Endothelial cell of umbilical vein (primary cell): Measurements from ENCODE around the gene MALAT1. TPM values are rescaled to one million over a fixed set of nuclear protein-coding genes. Genes with fewer than 3 reads are reported as not detected.

Source experiments
- BruUV-seq: library from RNA; stranded (reverse); fragments of 400-500 nt; replicated peaks from 2 replicates; lab custom pipeline; 2021; lab: Mats Ljungman, UMichigan
- CTCF ChIA-PET: fragments of 300-600, 350-600 bp; sonication (Branson Sonifier 250); formaldehyde crosslinking; loops from one replicate; lab custom pipeline; 2021; ENCODE audit warnings: antibody characterized with exemption, inconsistent platforms; lab: Charles Lee
- POLR2A ChIA-PET: fragments of 300-600, 350-600 bp; sonication (Branson Sonifier 250); formaldehyde crosslinking; loops from one replicate; lab custom pipeline; 2021; ENCODE audit warnings: antibody characterized with exemption, inconsistent platforms; lab: Charles Lee
- DNase-seq: peaks from one replicate; pipeline ENCODE4 v3.0.0-alpha.2; 2011; ENCODE audit warnings: low read depth, low spot score
- FAIRE-seq: peaks from 2 replicates; lab custom pipeline; 2011; peaks lifted over from hg19 to GRCh38; lab: Jason Lieb, UNC
- H2AFZ ChIP-seq: 2 replicates; pipeline ENCODE4 v1.6.0; 2012; ENCODE audit warnings: low read depth, low read length, control low read depth, inconsistent platforms
- H3K27ac ChIP-seq: 2 replicates; pipeline ENCODE4 v1.5.1; 2011; ENCODE audit warnings: low read depth, mild to moderate bottlenecking, control low read depth, low read length, moderate library complexity; ENCODE audit not compliant: insufficient read depth
- H3K27me3 ChIP-seq, 2 experiments: 2 replicates each; pipeline versions ENCODE4 v1.6.0 to v1.6.1; 2011; ENCODE audit warnings: low read length in 2 of 2, mixed read lengths in 1 of 2; ENCODE audit not compliant: control insufficient read depth in 2 of 2, insufficient read depth in 2 of 2
- H3K36me3 ChIP-seq, 2 experiments: 2 replicates in 1 of 2; 3 replicates in 1 of 2; pipeline ENCODE4 v1.5.1; 2011; ENCODE audit warnings: low read length in 2 of 2, mild to moderate bottlenecking in 1 of 2, moderate library complexity in 1 of 2; ENCODE audit not compliant: control insufficient read depth in 2 of 2, insufficient read depth in 2 of 2; ENCODE audit errors: extremely low read depth in 1 of 2
- H3K4me1 ChIP-seq: 3 replicates; pipeline ENCODE4 v1.5.1; 2011; ENCODE audit warnings: mild to moderate bottlenecking, low read length; ENCODE audit not compliant: control insufficient read depth, insufficient read depth; ENCODE audit errors: extremely low read depth
- H3K4me2 ChIP-seq: 2 replicates; pipeline ENCODE4 v1.6.1; 2011; ENCODE audit warnings: low read length, control low read depth, mixed read lengths; ENCODE audit not compliant: insufficient read depth
- H3K4me3 ChIP-seq, 3 experiments: fragments of 200-600 bp in 1 of 3; sonication (generic), shearing (Covaris generic) in 1 of 3; replicated peaks in 1 of 3; 2 replicates each; pipeline ENCODE4 v1.5.1; 2011 to 2016; ENCODE audit warnings: control low read depth in 3 of 3, low read length in 3 of 3, mild to moderate bottlenecking in 2 of 3, inconsistent platforms in 1 of 3, low read depth in 1 of 3, moderate library complexity in 1 of 3; ENCODE audit not compliant: insufficient read depth in 1 of 3
- H3K79me2 ChIP-seq: 2 replicates; pipeline ENCODE4 v1.6.0; 2012; ENCODE audit warnings: low read length, inconsistent platforms; ENCODE audit not compliant: control insufficient read depth, insufficient read depth
- H3K9ac ChIP-seq: replicated peaks from 2 replicates; pipeline ENCODE3; 2011; ENCODE audit warnings: low read length, control low read depth; ENCODE audit not compliant: insufficient read depth; ENCODE audit errors: extremely low read depth
- H3K9me1 ChIP-seq: replicated peaks from 3 replicates; pipeline ENCODE4 v1.6.0; 2011; ENCODE audit warnings: mild to moderate bottlenecking, low read length; ENCODE audit not compliant: control insufficient read depth, insufficient read depth; ENCODE audit errors: extremely low read depth
- H3K9me3 ChIP-seq: replicated peaks from 2 replicates; pipeline ENCODE4 v1.5.1; 2012; ENCODE audit warnings: low read length, inconsistent platforms; ENCODE audit not compliant: control insufficient read depth, insufficient read depth
- H4K20me1 ChIP-seq: replicated peaks from 2 replicates; pipeline ENCODE3; 2011; ENCODE audit warnings: mild to moderate bottlenecking, low read length; ENCODE audit not compliant: control insufficient read depth, insufficient read depth; ENCODE audit errors: extremely low read depth
- EZH2 ChIP-seq: IDR thresholded peaks from 2 replicates; pipeline ENCODE4 v1.6.1; 2012; ENCODE audit warnings: borderline replicate concordance, low read depth, mild to moderate bottlenecking, moderate library complexity, low read length, inconsistent platforms; ENCODE audit not compliant: severe bottlenecking
- JUN ChIP-seq: IDR thresholded peaks from 2 replicates; pipeline ENCODE4 v1.6.1; 2011; ENCODE audit warnings: borderline replicate concordance, low read depth; ENCODE audit not compliant: insufficient read length, insufficient read depth
- POLR2AphosphoS5 ChIP-seq: IDR thresholded peaks from 2 replicates; pipeline ENCODE4 v1.6.1; 2012; ENCODE audit warnings: low read depth, mild to moderate bottlenecking, control low read depth, low read length, moderate library complexity; ENCODE audit not compliant: insufficient read depth
- dilution Hi-C: fragments of 300-500 bp; cut with MboI; formaldehyde crosslinking; loops from one replicate; pipeline ENCODE4 v1.15.0; 2019; ENCODE audit warnings: low sequenced_read_pairs; ENCODE audit not compliant: extremely low pct_ligation_motif_present
- intact Hi-C: fragments of 100-400 bp; cut with micrococcal nuclease; formaldehyde crosslinking; loops from one replicate; pipeline ENCODE4 v1.10.0; 2022
- polyA plus RNA-seq, 4 experiments: library from polyadenylated mRNA; depleted of rRNA in 3 of 4; stranded (reverse) in 3 of 4; unstranded in 1 of 4; fragments of >200 nt; gene quantifications; 2 replicates each; pipeline versions ENCODE4 v1.2.1 to v1.2.3, GENCODE V29; 2011 to 2012; ENCODE audit warnings: missing spikeins in 1 of 4
- total RNA-seq: library from RNA; stranded (reverse); gene quantifications from 2 replicates; pipeline ENCODE4 v1.2.3, GENCODE V29; 2021
- TF ChIP-seq, protein P1 (sequence below), 2 donors: IDR thresholded peaks; 1 replicate in 1 of 2; 2 replicates in 1 of 2; pipeline ENCODE4 v1.5.1; 2011; ENCODE audit warnings: low read length in 2 of 2, mild to moderate bottlenecking in 2 of 2, moderate library complexity in 2 of 2, control low read depth in 1 of 2, inconsistent platforms in 1 of 2, low read depth in 1 of 2; ENCODE audit not compliant: insufficient read depth in 1 of 2; ENCODE audit errors: extremely low read depth in 1 of 2

The MALAT1 gene
- total and polyA plus RNA-seq, 2 donors (not counting 3 experiments of a cell fraction or from before 2014, with no cell fraction given), result 491 to 7,529 TPM

- Histone ChIP-seq H2AFZ (no peak overlapping the region), H4K20me1 (no peaks in the 10 kb centered on the region), H3K79me2 (no peaks in the 10 kb centered on the region), H3K9ac (no peak overlapping the region), H3K4me3 (no peak overlapping the region), H3K4me2 (no peak overlapping the region), H3K27me3 (no peaks in the 10 kb centered on the region), H3K36me3 (peaks cover 0 to 40% of the 10 kb centered on the region in 2 experiments), H3K9me1 (no peaks in the 10 kb centered on the region), H3K4me1 (no peaks in the 10 kb centered on the region), H3K9me3 (no peaks in the 10 kb centered on the region), H3K27ac (no peak overlapping the region)
- DNase-seq (no peak), FAIRE-seq (no peak)
- ChIA-PET POLR2A (no interaction called here), CTCF (interaction anchor here (0.7 to 1.6 kb wide), 4 partner anchors 8 to 23 kb away, joined by 3 to 5 read pairs (median 4); partner anchors contain the start of genes FAM89B and ZNRD2)
- BruUV-seq, result no TSS peak
- dilution Hi-C loops (no loop called here), intact Hi-C loops (no loop called here)
- TF ChIP-seq EZH2, result no peak
- no peak for TF ChIP-seq JUN
Observed at GRCh38 chr11:65549096-65549495, 50.3 kb downstream of the MALAT1 start.

GRCh38 chr11:65551572-65552387, 52.9 kb downstream of the MALAT1 start:
- ChIA-PET CTCF (interaction anchor here (0.8 to 2.4 kb wide), 8 partner anchors 9 to 42 kb away, joined by 3 to 18 read pairs (median 5); partner anchors contain the start of genes FAM89B, SCYL1 and ZNRD2), POLR2A (no interaction called here)

More at GRCh38 chr11:65551572-65552387, 52.9 kb downstream of the MALAT1 start:
- dilution Hi-C loops (no loop called here), intact Hi-C loops (no loop called here)
- Histone ChIP-seq H4K20me1 (no peaks in the 10 kb centered on the region), H3K27ac (no peak overlapping the region), H2AFZ (no peak overlapping the region), H3K27me3 (no peaks in the 10 kb centered on the region), H3K9me3 (no peaks in the 10 kb centered on the region), H3K36me3 (peaks cover 0 to 36% of the 10 kb centered on the region in 2 experiments), H3K9me1 (no peaks in the 10 kb centered on the region), H3K4me2 (no peak overlapping the region), H3K4me1 (peaks cover 20% of the 10 kb centered on the region), H3K9ac (no peak overlapping the region), H3K4me3 (no peak overlapping the region), H3K79me2 (peaks cover 14% of the 10 kb centered on the region)
- no peak for TF ChIP-seq EZH2
- TF ChIP-seq, protein P1, sequence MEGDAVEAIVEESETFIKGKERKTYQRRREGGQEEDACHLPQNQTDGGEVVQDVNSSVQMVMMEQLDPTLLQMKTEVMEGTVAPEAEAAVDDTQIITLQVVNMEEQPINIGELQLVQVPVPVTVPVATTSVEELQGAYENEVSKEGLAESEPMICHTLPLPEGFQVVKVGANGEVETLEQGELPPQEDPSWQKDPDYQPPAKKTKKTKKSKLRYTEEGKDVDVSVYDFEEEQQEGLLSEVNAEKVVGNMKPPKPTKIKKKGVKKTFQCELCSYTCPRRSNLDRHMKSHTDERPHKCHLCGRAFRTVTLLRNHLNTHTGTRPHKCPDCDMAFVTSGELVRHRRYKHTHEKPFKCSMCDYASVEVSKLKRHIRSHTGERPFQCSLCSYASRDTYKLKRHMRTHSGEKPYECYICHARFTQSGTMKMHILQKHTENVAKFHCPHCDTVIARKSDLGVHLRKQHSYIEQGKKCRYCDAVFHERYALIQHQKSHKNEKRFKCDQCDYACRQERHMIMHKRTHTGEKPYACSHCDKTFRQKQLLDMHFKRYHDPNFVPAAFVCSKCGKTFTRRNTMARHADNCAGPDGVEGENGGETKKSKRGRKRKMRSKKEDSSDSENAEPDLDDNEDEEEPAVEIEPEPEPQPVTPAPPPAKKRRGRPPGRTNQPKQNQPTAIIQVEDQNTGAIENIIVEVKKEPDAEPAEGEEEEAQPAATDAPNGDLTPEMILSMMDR (IDR thresholded peaks at IDR 0.05; ENCODE audit: extremely low read depth in 1 of 2, insufficient read depth in 1 of 2, low read depth in 1 of 2, low read length in 2 of 2), result peak; percentile 55 to 57
- TF ChIP-seq POLR2AphosphoS5, result no peak
- FAIRE-seq (no peak), DNase-seq (peak; percentile 44)
- no TSS peak for BruUV-seq
